ENCODE results near the gene RNU4-1.

The RNU4-1 gene

DNA sequence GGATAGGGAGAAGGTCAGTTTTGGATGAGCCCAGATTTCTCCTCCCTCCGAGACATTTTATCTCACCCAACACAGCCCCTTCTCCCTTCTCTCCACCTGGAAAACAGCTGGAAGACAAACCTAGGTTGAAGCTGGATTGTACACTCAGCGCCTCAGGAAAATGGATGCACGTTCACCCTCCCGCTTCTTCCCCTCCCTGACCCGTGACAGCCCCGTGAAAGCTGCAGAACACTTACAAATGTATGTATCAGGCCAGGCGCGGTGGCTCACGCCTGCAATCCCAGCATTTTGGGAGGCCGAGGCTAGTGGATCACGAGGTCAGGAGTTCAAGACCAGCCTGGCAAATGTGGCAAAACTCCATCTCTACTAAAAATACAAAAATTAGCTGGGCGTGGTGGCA, 5.5 kb downstream of the RNU4-1 start:
- no peak for DNase-seq

DNA sequence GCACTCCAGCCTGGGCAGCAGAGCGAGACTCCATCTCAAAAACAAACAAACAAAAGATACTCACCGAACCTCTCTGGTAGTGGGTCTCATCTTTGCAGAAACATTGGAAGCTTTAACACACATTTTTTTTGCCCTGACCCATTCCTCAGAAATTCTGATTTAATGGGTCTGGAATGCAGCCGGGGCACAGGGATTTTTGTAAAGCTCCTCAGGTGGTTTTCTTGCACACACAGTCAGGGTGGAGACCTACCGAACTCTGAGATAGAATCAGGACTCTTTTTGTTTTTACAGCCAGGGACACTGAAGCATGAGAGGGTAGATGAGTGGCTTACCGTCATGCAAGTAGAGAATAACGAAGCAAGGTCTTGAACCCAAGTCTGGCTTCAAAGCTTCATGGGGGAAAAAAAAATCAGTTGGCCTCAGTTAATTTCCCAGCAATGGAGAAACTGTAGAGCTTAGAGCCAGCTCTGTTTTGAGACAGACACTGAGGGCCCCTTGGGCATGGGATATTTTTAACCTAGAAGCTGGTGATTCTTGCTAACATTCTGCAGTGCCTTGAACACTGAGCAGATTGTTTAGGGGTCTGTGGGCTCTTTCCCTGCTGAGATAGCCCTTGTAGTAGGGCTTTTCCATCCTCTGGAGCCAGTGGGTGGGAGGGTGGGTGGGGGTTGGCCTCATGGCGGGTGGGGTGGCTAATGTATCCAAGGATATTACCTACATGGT, 6.1 kb downstream of the RNU4-1 start:
- DNase-seq, result peak; percentile 41

DNA sequence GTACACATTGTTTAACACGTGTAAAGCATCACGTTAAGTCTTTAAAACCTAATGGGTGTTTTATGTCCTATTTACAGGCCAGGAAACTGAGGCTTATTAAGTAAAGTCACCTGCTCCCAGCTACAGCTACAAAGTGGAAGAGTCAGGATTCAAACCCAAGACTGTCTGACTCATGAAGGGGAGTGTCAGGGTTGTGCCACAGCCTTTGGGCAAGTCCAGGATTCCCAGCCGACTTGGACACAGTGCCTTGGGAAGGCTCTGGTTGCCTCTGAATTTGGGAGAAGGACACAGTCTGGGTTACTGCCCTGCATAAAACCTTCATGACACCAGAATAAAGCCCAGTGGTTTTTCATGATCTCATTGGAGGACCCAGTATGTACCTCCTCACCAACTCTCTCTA, 8.7 kb downstream of the RNU4-1 start:
- no peak for DNase-seq

DNA sequence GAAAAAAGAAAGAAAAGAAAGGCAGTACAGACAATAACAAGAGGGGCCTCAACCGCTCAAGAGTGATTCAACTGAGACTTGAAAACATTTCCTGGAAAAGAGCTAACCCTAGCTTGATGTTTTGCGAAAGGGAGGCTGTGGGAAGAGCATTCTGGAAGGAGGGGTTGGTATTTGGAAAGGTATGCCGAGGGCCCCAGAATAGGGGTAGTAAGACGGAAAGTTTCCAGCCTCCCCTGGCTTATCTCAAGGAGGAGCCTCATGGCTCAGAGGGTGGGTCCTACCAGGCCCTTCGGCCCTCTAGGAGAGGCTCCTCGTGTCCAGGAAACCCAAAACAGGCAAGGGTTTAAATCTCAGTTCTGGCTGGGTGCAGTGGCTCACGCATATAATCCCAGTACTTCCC, 9.7 kb downstream of the RNU4-1 start:
- peak; percentile 31 for DNase-seq

DNA sequence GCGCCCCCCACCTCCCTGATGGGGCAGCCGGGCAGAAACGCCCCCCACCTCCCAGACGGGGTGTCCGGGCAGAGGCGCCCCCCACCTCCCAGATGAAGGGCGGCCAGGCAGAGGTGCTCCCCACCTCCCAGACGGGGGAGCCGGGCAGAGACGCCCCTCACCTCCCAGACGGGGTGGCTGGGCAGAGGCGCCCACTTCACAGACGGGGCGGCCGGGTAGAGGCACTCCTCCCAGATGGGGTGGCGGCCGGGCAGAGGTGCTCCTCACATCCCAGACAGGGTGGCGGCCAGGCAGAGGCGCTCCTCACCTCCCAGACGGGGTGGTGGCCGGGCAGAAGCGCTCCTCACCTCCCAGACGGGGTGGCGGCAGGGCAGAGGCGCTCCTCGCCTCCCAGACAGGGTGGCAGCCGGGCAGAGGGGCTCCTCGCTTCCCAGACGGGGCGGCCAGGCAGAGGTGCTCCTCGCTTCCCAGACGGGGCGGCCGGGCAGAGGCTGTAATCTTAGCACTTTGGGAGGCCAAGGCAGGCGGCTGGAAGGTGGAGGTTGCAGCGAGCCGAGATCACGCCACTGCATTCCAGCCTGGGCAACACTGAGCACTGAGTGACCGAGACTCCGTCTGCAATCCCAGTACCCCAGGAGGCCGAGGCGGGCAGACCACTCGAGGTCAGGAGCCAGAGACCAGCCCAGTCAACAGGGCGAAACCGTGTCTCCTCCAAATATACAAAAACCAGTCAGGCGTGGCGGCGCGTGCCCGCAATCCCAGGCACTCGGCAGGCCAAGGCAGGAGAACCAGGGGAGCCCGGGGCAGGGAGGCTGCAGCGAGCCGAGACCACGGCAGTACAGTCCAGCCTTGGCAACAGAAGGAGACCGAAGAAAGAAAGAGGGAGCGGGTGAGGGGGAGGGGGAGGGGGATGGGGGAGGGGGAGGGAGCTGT, 14.6 kb downstream of the RNU4-1 start:
- DNase-seq, result no peak

DNA sequence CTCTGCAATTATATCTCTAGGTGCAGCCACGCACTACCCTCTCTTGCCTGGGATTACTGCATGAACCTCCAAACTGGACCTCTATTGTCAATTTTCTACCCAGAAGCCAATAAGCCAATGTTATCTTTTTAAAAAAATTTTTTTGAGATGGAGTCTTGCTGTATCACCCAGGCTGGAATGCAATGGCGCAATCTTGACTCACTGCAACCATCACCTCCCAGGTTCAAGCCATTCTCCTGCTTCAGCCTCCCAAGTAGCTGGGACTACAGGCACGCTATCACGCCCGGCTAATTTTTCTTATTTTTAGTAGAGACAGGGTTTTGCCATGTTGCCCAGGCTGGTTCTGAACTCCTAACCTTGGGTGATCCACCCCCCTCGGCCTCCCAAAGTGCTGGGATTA, 16.3 kb downstream of the RNU4-1 start:
- DNase-seq, result peak; percentile 72

DNA sequence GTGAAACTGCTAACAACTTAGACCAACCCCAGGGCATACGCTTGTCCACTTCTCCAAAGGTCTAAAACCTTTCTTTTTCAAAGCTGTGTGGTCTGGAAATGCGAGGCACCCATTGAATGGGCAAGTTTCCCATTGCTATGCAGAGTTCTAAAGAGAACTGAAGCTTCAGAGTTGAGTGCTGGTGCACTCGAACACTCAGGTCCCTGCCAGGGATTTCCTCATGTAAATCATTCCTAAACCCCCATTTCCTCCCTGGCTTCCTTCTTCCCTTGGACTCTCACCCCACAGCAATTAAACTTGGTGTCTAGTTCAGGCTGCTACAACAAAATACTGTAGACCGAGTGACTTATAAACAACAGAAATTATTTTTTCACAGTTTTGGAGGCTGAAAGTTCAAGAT, 25.3 kb downstream of the RNU4-1 start:
- no peak for DNase-seq

DNA sequence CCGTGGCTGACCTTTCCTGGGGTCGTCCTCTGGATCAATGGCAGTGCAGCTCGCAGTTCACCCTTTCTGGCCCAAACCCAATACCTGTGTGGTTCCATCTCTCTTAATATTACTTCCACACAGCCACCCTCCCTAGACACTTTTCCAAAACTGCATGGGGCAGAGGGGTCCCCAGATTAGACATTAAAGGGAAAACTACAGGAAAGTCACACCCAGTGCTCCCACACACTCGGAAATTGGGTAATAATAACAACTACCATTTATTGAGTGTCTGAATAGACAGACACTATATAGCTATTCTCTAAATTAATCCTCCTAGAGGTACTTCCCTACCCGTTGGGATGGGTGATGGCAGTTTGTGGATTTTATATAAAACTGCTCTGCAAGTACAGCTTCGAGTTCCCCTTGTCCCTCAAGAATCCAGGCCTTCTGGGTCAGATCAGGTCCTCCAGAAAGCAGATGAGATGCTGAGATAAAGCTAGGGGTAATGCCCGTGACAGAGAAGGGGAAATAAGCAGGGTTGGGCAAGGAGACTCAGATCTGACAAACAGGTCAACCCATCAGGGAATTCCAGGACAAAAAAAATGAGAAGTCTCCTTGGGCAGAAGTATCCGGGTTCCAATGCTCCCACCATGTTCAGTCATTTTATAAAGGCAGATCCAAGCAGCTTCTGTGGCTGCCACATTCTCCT, 26.7 kb downstream of the RNU4-1 start:
- DNase-seq, result no peak

DNA sequence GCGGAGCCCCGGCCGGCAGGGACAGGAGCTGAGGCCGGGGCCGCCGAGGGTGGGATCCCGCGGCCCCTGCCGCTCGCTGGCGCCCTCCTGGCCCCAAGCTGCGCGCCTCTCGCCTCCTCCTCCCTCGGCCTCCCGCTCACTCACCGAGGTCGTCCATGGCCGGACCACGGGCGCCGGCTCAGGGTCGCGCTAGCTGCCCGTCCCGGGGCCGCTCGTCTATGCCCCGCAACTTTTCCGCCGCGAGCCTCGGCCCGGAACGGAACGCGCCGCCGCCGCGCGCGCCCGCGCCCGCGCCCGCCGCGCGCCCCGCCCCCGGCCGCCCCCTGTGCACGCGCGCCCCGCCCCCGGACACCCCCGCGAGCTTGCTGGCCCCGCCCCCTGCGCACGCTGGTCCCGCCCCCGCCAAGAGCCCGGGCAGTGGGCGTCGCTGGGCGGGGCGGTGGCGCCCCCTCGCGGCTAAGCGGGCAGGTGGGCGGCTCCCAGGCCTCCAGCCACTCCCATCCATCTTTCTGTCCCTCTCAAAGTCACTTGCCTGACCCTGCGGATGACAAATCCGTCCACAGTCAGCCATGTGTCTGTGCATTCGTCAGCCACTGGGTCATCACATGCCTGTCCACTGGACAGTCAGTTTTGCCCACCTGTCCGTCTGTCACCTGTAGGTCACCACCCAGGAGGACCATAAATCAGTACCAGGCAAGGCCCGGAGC, 27.4 kb downstream of the RNU4-1 start, which contains the start of gene PXN:
PXN (minus strand) TSS at position 258 of the 707 bp plus-strand sequence; CDS start at position 157, 101 bp downstream.
- peak; percentile 80 for DNase-seq

DNA sequence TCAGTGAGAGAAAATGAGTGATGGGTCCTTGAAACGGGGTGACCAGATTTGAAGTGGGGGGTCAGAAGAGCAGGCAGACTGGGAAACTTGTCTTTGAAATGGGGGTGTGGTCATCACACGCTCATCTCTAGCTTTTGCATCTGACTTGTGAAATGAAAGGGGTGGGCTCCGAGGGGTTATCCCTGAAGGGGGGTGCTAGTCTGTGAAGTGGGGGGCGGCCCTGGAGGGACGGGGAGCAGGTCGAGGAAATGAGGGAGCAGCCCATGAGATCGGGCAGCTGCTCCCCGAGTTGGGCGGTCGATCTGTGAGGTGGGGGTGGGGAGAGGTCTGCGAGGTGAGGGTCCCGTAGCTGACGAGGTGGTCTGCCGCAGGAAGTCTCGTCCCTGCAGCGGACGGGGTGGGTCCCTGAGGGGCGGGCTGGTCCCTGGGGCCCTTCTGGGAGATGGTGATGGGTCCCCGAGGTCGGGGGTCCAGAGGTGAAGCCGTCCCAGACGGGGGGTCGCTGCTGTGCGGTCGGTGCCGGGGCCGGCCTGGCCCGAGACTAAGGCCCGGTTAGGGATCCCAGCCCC, 28.0 kb downstream of the RNU4-1 start:
- DNase-seq, result no peak

DNA sequence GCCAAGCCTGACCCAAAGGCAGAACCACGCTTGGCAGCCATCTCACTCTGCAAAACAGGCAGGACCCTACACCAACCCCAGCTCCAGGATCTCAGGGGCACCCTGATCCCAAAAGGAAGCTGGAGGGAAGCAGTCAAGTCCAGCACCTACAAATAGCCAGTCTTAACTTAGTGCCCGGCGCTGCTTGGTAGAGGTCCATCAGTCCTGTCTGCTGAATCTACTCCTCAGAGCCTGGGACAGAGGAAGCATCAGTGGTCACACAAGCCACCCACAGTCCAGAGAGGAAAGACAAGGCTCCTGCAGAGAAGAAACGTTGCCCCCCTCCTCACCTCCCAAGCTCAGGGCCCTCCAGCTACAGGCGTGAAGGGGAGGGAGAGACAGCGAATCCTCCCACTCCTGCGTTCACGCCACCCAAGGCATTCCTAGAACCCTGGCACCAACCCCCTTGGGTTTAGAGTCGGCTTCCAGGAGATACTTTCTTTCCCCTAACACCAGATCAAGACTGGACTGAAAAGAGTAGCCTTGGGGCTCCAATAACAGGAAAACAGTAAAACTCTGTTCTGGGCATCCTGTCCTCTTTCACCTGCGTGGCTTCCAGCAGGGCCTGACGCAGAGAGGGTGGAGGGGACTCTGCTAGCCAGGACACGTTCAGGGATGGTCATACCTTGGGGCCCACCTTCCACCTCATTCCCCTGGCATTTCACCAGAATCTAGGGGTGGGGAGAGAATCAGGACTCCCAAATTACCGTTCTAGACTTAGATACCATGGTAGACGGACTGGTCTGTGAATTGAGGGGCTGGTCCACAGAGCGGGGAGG, 28.7 kb downstream of the RNU4-1 start:
- no peak for DNase-seq

DNA sequence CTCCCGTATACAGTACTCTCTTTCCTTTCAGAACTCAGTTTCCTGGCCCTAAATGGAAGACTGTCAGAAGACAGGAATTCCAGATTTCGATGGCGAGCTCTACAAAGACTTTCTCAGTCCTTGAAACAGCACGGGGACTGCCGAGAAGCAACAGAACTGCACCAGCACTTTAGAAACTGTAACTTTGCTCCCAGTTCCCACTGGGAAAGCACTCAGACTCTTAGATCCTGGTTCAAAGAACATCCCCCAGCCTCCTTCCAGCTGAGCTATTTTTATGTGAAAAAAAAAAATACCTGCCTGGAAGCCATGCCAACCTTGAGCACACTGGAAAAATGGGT, 29.3 kb downstream of the RNU4-1 start:
- no peak for DNase-seq

DNA sequence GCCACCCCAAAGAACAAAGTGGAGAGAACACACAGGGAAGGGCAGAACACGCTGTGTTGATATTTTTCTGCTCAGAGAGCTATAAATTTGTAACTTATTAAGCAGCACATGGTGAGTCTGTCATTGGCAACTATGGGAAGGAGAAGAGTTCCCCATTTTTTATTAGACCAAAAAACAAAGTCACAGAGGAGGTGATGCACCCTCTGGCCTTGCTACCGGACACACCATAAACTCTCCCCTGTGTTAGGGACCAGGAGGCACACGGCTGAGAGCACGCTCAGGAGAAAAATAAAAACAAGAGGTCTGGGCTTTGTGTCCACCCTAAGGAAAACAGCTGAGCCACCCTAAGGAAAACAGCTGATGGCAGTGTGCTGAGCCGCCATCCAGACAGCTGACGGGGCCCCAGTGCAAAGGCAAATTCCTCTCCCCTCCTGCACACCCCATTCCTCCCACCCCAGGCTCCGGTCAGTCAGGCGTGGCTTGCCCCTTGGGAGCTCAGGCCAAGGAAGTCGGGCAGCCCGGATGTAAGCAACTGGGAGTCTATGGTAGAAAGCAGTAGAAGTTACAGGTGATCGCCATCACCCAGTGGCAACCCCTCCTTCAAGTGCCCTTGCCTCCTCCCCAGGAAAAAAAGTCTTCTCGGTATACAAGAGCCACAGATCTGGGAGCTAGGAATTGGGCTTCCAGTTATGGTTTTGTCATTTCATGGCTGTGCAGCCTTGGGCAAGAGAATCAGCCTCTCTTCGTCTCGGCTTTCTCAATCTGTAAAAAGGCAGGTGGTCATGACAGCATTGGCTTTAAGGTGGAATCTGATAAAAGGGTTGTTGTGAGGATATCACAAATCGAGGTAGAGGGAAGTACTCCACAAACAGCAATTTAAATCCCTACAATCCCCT, 29.9 kb downstream of the RNU4-1 start:
- no peak for DNase-seq

DNA sequence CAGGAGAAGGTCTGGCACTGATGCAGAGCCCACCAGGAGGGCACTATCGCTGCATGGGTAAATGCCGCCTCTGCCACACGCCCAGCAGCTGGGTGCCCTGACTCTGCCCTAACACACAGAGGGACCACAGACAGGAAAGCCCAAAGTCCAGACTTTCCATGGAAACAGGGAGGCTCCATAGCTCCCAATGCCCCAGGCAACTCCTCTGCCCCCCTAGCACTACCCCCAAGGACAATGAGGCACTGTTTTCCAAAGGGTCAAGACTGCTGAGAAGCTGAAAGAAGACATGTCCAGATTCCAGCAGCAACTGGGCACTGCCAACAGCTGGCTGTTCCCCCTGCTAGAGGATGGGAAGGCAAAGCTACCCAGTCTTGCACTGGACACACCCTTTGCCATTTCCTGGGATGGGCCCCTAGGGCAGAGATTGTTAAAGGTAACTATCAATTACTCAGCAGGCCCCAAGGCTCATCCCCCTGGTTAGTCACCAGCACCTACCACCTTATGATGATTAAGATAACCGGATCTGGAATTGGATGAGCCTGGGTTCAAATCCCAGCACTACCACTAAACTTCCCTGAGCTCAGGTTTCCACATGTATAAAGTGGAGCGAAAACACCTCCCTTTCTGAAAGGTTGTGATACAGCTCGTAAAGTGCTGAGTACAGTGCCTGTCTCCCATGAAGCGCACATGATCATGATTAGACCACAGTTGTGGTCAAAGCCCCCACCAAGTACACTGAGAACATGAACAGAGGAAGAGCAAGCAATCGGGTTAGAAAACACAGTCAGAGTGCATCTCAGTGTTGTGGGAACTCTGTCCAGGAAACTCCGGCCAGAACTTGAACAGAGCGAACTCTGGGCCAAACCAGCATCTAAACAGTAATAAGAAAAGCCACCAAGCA, 30.8 kb downstream of the RNU4-1 start:
- no peak for DNase-seq

DNA sequence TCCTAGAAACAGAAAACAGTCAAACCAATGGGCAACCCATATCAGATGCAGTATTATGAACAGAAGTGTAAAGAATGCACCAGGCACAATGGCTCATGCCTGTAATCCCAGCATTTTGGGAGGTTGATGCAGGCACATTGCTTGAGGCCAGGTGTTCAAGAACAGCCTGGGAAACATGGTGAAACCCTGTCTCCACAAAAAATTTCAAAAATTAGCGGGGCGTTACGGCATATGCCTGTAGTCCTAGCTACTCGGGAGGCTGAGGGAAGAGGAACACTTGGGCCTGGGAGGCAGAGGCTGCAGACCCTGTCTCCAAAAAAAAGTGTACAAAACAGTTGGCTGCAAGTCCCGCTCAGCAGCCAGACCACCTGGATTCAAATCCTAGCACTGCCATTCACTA, 32.4 kb downstream of the RNU4-1 start:
- DNase-seq, result no peak

DNA sequence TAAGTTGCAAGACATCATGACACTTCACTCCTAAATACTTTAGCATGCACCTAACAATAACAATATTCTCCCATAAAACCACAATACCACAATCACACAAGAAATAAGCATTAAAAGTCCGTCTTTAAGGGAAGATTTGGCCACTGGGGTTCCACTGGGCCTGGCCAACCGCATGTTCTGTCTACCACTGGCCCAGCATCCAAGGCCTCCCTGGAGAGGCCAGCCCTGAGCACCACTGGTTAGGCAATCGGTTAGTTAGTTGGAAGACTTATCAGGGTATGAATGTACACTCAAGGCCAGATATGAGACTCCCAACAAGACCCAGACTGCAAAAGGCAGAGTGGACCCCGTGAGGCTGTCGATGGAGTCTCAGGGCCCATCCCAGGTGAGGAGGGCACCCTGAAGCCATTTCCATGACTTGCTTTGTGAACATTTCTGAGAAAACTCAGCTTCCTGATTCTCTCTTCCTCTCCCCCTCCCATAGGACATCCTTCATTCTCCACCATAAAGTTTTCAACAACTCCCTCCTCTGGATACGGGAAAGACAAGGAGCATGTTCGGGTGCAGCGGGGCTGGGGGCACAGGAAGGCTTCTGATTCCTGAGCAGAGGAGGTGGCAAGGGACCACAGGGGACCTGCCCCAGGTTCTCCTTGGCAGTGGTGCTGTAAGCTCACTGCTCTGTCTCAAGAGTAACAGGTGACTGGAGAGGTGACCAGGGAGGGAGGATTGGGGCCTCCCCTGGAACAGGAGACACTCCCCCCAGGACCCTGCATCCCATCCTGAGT, 33.4 kb downstream of the RNU4-1 start:
- DNase-seq, result no peak

DNA sequence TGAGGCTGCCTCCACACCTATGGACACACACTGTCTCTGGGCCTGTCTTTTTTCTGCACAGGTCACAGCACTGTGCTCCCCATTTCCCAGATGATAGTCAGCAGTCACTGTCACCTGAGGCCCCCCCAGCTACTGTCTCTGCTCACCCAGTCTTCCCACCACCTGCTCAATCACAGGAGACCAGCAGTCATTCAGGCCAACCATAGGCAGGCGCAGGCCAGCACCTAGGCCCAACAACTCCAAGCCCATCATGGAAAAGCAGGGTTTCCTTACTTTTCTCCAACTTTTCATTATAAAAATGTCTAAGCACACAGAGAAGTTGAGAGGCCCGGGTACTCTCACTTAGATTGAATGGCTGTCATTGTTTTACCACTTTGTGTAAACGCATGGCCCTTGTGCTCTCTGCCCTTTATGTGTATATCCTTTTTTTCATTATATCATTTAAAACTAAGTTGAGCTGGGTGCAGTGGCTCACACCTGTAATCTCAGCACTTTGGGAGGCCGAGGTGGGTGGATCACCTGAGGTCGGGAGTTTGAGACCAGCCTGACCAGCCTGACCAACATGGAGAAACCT, 34.6 kb downstream of the RNU4-1 start:
- no peak for DNase-seq

Data from fibroblast of skin of right biceps (primary cell).